Measurements from ENCODE around the gene DALRD3. TPM values are rescaled to one million over a fixed set of nuclear protein-coding genes. Genes with fewer than 3 reads are reported as not detected.
A peak's percentile ranks its signal among the peaks of the same experiment; 100 is the strongest.

Gene DALRD3
- total RNA-seq, 1 donor from 2014 or later = 28.2 TPM

- peaks cover 10% of the 10 kb centered on the region for H3K36me3 Mint-ChIP-seq (ENCODE audit: low read depth)
- no peak for TF ChIP-seq CTCF (conservative IDR thresholded peaks at IDR 0.05)
- DNase-seq (ENCODE audit: low read depth, low spot score) = no peak
- peaks cover 3% of the 10 kb centered on the region for H3K27me3 Mint-ChIP-seq (ENCODE audit: low read depth)
- peak overlapping the region; percentile 100 for H3K4me3 Mint-ChIP-seq
- no peaks in the 10 kb centered on the region for H3K9me3 Mint-ChIP-seq
- H3K27ac Mint-ChIP-seq (ENCODE audit: unreplicated experiment) = peak overlapping the region; percentile 100
- H3K4me1 Mint-ChIP-seq = peaks cover 26% of the 10 kb centered on the region
These were observed 11.8 kb downstream of the DALRD3 start for GRCh38 chr3:49006408-49007067.

DNA sequence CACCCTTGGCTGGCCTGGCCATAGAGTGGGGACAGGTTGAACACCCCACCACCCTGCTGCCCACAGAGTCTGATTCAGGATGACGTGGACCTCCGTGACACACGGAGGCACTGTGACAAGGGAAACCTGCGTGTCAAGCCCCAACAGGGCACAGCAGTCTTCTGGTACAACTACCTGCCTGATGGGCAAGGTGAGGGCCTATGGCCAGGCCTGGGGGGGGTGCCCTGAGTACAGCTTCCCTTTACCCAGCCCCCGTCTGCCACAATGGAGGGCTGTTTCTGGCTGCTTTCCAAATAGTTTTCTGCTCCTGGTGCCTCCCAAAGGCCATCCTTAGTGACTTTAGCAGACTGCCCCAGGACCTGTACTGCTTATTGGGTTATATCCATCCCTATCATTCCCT is 12.4 kb downstream of the DALRD3 start:
- Mint-ChIP-seq H3K27ac (ENCODE audit: unreplicated experiment) (no peak overlapping the region), H3K9me3 (no peaks in the 10 kb centered on the region)
- TF ChIP-seq CTCF (conservative IDR thresholded peaks at IDR 0.05) = no peak

DNA sequence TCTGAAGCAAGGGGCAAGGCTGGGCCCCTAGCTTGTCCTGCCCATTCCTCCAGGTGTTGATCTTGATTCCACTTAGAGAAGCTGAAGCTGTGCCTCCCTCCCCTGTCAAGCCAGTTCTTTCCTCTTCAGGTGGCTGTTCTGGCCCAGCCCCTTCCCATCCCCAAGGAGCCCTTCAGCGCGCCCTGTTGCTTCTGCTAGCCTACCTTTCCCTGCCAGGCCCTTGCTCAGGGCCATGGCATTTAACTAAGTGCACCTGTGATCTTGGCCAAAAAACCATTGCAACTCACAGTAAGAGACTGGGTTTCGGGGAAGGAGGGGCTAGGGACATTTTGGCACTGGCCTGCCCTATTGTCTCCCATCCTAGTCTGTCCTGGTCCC is 13.1 kb downstream of the DALRD3 start:
- peaks cover 10% of the 10 kb centered on the region for H3K36me3 Mint-ChIP-seq (ENCODE audit: low read depth)
- no peak for DNase-seq (ENCODE audit: low read depth, low spot score)
- TF ChIP-seq CTCF (conservative IDR thresholded peaks at IDR 0.05) = no peak
- H3K9me3 Mint-ChIP-seq = no peaks in the 10 kb centered on the region
- peak overlapping the region; percentile 44 for H3K4me3 Mint-ChIP-seq
- peaks cover 3% of the 10 kb centered on the region for H3K27me3 Mint-ChIP-seq (ENCODE audit: low read depth)
- no peak overlapping the region for H3K27ac Mint-ChIP-seq (ENCODE audit: unreplicated experiment)
- H3K4me1 Mint-ChIP-seq = peaks cover 26% of the 10 kb centered on the region

More for the DNA sequence above, 12.4 kb downstream of the DALRD3 start:
- DNase-seq (ENCODE audit: low read depth, low spot score) = no peak
- Mint-ChIP-seq H3K4me1 (peaks cover 26% of the 10 kb centered on the region), H3K4me3 (peak overlapping the region; percentile 100), H3K36me3 (ENCODE audit: low read depth) (peaks cover 10% of the 10 kb centered on the region), H3K27me3 (ENCODE audit: low read depth) (peaks cover 3% of the 10 kb centered on the region)

DNA sequence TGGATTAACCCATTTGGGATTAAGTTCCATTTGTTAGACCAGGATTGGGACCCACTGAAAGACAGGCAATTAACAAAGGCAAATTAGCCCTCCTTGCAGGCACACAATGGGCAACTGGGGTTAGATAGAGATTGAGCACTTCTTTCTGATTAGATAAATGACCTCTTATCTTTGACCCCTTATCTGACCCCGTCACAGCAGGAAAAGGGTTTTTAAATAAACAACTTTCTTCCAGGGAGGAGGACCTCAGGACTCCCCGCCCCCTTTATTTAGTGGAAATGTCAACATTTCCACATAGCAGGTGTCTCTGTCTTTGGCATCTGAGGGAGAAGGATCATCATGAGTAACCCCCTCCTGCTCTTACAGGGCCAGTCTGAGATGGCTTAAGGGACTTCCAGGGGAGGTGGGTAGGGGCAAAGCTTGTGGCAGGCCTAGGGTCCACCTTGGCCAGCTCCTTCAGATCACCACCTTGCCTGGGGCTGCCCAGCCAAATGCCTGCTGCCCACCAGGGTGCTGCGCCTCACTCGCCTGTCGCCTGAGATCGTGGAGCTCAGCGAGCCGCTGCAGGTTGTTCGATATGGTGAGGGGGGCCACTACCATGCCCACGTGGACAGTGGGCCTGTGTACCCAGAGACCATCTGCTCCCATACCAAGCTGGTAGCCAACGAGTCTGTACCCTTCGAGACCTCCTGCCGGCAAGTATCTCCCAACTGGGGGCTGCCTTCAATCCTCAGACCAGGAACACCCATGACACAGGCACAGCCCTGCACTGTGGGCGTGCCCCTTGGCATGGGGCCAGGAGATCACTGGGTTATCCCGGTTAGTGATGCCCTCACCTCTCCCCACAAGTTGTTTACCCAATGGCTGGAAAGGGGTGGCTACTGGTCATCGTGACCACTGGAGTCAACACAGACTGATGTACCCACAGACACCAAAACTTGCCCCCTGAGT is 13.8 kb downstream of the DALRD3 start:
- Mint-ChIP-seq H3K27ac (ENCODE audit: unreplicated experiment) (no peak overlapping the region), H3K9me3 (no peaks in the 10 kb centered on the region), H3K4me1 (peaks cover 30% of the 10 kb centered on the region), H3K27me3 (ENCODE audit: low read depth) (peaks cover 3% of the 10 kb centered on the region), H3K4me3 (peak overlapping the region; percentile 44), H3K36me3 (ENCODE audit: low read depth) (peaks cover 10% of the 10 kb centered on the region)
- DNase-seq (ENCODE audit: low read depth, low spot score) = no peak
- no peak for TF ChIP-seq CTCF (conservative IDR thresholded peaks at IDR 0.05)

DNA sequence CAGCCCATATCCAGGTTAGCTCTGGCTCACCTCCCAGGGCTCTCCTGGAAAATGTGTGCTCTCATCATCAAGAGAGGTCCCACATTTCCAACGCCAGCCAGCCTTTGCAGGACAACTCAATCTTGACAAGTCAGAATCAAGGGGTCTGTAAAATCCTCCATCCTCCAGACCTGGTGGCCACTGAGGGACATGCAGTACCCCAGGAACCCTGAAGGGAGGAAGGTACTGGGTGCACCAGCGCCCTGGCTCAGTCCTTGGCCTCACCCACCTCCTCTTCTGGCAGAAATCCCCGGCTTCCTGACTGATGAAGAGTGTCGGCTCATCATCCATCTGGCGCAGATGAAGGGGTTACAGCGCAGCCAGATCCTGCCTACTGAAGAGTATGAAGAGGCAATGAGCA is 17.2 kb downstream of the DALRD3 start:
- no peaks in the 10 kb centered on the region for H3K9me3 Mint-ChIP-seq
- no peak for DNase-seq (ENCODE audit: low read depth, low spot score)
- peaks cover 20% of the 10 kb centered on the region for H3K4me1 Mint-ChIP-seq
- H3K27ac Mint-ChIP-seq (ENCODE audit: unreplicated experiment) = no peak overlapping the region
- H3K36me3 Mint-ChIP-seq (ENCODE audit: low read depth) = no peaks in the 10 kb centered on the region
- no peak for TF ChIP-seq CTCF (conservative IDR thresholded peaks at IDR 0.05)
- no peaks in the 10 kb centered on the region for H3K27me3 Mint-ChIP-seq (ENCODE audit: low read depth)
- no peak overlapping the region for H3K4me3 Mint-ChIP-seq
